BLaER1 (cell line): Measurements from ENCODE around the gene SLC22A12.

Experiments
- H3K27ac ChIP-seq: shearing (Covaris generic); formaldehyde crosslinking; 2 replicates; pipeline ENCODE4 v1.8.1; 2022
- H3K27me3 ChIP-seq: shearing (Covaris generic); formaldehyde crosslinking; 2 replicates; pipeline ENCODE4 v1.8.1; 2022
- H3K36me3 ChIP-seq: shearing (Covaris generic); formaldehyde crosslinking; 2 replicates; pipeline ENCODE4 v1.8.1; 2022
- H3K4me1 ChIP-seq: shearing (Covaris generic); formaldehyde crosslinking; 2 replicates; pipeline ENCODE4 v1.8.1; 2022
- H3K4me2 ChIP-seq: shearing (Covaris generic); formaldehyde crosslinking; 2 replicates; pipeline ENCODE4 v1.8.1; 2022
- H3K4me3 ChIP-seq: shearing (Covaris generic); formaldehyde crosslinking; 2 replicates; pipeline ENCODE4 v1.8.1; 2022
- H3K9ac ChIP-seq: shearing (Covaris generic); formaldehyde crosslinking; 2 replicates; pipeline ENCODE4 v1.8.1; 2022
- H3K9me3 ChIP-seq: shearing (Covaris generic); formaldehyde crosslinking; 2 replicates; pipeline ENCODE4 v1.8.1; 2022
- H4K20me1 ChIP-seq: shearing (Covaris generic); formaldehyde crosslinking; 2 replicates; pipeline ENCODE4 v1.8.1; 2022
- Cebpa-rat ChIP-seq: shearing (Covaris generic); IDR thresholded peaks from 2 replicates; pipeline ENCODE4 v1.8.1; 2022

The SLC22A12 gene

DNA sequence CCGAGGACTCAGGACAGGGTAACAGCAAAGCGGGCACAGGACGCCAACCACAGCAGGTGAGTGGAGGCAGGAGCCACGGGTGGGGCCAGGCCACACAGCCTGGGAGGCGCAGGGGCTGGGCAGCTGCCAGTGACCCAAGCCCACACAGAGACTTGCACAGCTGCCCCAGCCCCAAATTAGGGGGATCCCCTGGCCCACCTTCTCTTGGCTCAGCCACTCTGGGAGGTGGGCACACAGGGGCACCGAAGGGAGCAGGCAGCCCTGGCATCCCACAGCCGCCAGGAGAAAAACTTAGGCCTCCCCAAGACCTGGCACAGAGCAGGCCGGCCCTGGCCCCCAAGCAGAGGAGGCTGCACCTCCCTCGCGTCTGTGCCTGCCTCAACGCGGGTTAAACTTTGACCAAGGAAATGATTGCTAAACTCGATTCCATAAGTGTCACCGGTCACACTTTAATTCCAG, at the start of gene SLC22A12:
Gene SLC22A12, plus strand, starts transcription at position 458 of the 459 bp plus-strand sequence. CDS start 337 bp downstream, outside the sequence.
- H3K4me3 ChIP-seq, result no peak within 1 kb of the TSS
- no peak for TF ChIP-seq Cebpa-rat
- H3K27me3 ChIP-seq, result no peaks in the 10 kb centered on the region
- no peak within 1 kb of the TSS for H3K4me2 ChIP-seq
- H3K9me3 ChIP-seq, result peaks cover 33% of the 10 kb centered on the region
- no peaks in the 10 kb centered on the region for H3K36me3 ChIP-seq
- H4K20me1 ChIP-seq, result no peaks in the 10 kb centered on the region
- no peak within 1 kb of the TSS for H3K9ac ChIP-seq
- peaks cover 5% of the 10 kb centered on the region; the same call in 1 of the 2 replicates for H3K4me1 ChIP-seq
- no peak within 1 kb of the TSS for H3K27ac ChIP-seq

DNA sequence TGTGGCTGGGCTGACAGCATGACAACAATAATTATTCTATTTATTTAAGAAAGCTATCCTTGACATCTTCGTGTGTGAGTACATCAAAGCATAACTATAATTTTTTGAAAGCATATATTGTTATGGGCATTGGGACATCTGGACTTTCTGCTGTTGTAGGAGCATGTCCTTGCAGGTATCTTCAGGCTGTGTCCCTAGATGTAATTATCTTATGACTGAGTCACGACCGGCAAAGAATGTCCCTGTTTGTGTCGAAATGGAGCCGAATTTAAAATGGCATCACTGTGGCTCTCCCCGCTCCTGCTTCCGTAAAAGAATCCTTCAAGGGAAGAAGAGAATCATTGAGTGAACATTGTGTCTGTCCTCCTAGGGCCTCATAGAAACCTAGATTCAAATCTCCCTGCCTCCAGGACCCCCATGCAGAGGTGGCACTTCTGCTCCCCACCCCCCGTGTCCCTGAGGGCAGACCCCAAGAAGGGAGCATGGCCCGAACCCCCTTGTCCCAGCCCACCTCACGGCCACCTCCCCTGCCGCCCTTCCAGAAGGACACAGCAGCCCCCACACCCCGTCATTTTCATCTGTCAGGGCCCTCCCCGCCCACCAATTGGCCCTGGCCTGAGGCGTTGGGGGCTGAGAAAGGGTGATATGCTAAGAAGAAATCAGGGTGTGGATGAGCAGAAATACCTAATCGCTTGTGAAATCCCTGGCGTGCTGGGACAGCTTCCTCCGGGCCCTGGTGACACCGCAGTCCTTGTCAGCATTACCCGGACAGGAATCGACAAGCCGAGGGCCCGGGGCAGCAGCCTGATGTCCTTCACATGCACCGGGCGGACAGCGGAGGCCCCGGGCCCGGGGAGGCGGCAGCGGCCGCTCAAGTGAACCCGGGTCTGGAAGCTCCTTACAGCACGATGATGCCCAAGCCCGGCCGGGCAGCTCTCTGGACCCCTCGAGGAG, 48.6 kb upstream of the SLC22A12 start:
- H4K20me1 ChIP-seq, result no peaks in the 10 kb centered on the region
- H3K27ac ChIP-seq, result no peak overlapping the region
- TF ChIP-seq Cebpa-rat, result no peak
- H3K4me2 ChIP-seq, result no peak overlapping the region
- peaks cover 10% of the 10 kb centered on the region; the same call in 1 of the 2 replicates for H3K9me3 ChIP-seq
- no peaks in the 10 kb centered on the region for H3K36me3 ChIP-seq
- H3K4me3 ChIP-seq, result no peak overlapping the region
- no peaks in the 10 kb centered on the region for H3K27me3 ChIP-seq
- no peak overlapping the region for H3K9ac ChIP-seq
- H3K4me1 ChIP-seq, result peaks cover 70% of the 10 kb centered on the region

DNA sequence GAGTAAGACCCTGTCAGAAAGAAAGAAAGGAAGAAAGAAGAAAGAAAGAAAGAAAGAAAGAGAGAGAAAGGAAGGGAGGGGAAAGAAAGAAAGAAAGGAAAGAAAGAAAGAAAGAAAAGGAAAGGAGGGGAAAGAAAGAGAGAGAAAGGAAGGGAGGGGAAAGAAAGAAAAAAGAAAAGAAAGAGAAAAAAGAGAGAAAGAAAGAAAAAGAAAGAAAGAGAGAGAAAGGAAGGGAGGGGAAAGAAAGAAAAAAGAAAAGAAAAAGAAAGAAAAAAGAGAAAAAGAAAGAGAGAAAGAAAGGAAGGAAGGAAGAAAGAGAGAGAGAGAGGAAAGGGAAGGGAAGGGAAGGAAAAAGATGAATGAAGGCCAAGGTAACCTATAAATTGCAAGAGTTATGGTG, 47.2 kb upstream of the SLC22A12 start:
- peaks cover 68% of the 10 kb centered on the region for H3K4me1 ChIP-seq
- H3K4me3 ChIP-seq, result no peak overlapping the region
- TF ChIP-seq Cebpa-rat, result no peak
- H3K4me2 ChIP-seq, result no peak overlapping the region
- H3K27me3 ChIP-seq, result no peaks in the 10 kb centered on the region
- no peak overlapping the region for H3K27ac ChIP-seq
- no peaks in the 10 kb centered on the region for H4K20me1 ChIP-seq
- no peak overlapping the region for H3K9ac ChIP-seq
- no peaks in the 10 kb centered on the region for H3K36me3 ChIP-seq
- peaks cover 10% of the 10 kb centered on the region; the same call in 1 of the 2 replicates for H3K9me3 ChIP-seq

DNA sequence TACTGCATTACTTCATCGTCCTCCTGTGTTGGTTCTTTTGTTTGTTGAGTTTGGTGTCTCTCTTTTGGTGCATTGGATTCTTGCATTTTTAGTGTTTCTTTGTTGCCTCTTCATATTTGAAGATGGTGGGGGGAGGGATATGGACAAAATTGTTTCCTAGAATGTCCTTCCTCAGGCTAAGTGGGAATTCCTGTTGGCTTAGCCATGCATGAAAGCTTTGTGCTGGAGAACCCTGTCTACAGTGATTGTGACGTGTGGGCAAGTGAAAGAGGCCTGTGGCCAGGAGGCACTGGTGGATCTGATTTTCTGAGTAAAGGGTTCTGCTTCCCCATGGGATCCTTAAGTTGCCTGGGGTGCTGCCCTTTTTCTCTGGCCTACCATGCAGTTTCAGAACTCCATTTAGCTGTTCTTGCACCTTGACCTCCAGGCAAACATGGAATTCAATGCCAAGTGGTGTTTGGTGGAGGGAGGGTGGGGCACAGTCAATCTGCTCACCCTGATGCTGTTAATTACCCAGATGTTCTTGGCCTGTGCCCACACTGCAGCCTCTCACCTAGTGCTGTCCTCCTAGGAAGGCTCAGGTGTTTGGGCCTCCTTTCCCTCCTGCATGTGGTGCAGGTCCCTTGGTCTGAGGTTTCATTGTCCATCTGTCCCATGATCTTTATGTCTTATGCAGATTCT, 46.3 kb upstream of the SLC22A12 start:
- Histone ChIP-seq H3K4me1 (peaks cover 68% of the 10 kb centered on the region), H3K4me3 (no peak overlapping the region), H3K27me3 (no peaks in the 10 kb centered on the region), H3K9ac (no peak overlapping the region), H3K4me2 (no peak overlapping the region), H3K9me3 (peaks cover 10% of the 10 kb centered on the region; the same call in 1 of the 2 replicates), H3K27ac (no peak overlapping the region), H3K36me3 (no peaks in the 10 kb centered on the region), H4K20me1 (no peaks in the 10 kb centered on the region)
- no peak for TF ChIP-seq Cebpa-rat

DNA sequence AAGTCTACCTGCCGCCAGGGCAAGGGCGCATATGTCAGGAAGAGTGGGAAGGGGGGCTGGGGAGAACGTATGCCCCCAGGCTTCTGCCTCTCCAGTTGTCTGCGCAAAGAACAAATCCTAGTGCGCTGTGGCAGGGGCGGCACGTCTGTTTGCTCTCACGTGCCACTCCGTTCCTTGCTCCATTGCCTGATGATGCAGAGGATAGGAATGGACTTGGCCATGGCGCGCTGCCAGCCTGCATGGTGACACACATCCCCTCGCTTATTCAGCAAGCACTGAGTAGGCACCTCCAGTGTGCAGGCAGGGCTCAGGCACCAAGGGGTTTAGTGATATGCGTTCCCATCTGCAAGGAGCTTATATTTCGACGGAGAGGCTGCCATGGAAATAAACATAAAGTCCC, 45.4 kb upstream of the SLC22A12 start:
- Histone ChIP-seq H3K27ac (no peak overlapping the region), H3K9ac (no peak overlapping the region), H4K20me1 (no peaks in the 10 kb centered on the region)

DNA sequence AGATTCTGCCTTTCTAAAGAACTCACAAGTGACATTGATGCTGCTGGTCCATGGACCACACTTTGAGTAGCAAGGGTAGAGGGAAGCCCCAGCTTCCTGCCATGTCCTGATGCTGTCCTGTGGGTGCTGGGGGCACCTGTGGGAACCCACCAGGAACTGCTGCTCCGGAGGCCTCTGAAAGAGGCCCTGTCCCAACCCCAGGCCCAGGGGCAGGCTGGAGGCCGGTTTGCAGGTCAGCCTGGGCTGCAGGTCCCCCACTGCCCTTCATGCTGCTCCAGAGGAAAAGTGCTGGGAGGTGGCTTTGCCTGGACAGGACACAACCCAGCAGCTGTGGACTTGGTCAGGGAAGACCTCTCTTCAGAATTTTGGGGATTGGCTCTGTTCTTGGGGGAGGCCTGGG, 44.8 kb upstream of the SLC22A12 start:
- H3K4me3 ChIP-seq, result no peak overlapping the region
- H3K4me2 ChIP-seq, result peak overlapping the region; percentile 41
- no peaks in the 10 kb centered on the region for H3K36me3 ChIP-seq
- no peaks in the 10 kb centered on the region for H3K27me3 ChIP-seq
- H4K20me1 ChIP-seq, result no peaks in the 10 kb centered on the region
- peaks cover 10% of the 10 kb centered on the region; the same call in 1 of the 2 replicates for H3K9me3 ChIP-seq
- no peak overlapping the region for H3K27ac ChIP-seq
- no peak for TF ChIP-seq Cebpa-rat
- H3K4me1 ChIP-seq, result peaks cover 68% of the 10 kb centered on the region
- H3K9ac ChIP-seq, result no peak overlapping the region

More for the DNA sequence above, 45.4 kb upstream of the SLC22A12 start:
- Histone ChIP-seq H3K9me3 (peaks cover 10% of the 10 kb centered on the region; the same call in 1 of the 2 replicates), H3K4me1 (peaks cover 68% of the 10 kb centered on the region), H3K36me3 (no peaks in the 10 kb centered on the region), H3K4me2 (no peak overlapping the region), H3K27me3 (no peaks in the 10 kb centered on the region), H3K4me3 (no peak overlapping the region)
- no peak for TF ChIP-seq Cebpa-rat

DNA sequence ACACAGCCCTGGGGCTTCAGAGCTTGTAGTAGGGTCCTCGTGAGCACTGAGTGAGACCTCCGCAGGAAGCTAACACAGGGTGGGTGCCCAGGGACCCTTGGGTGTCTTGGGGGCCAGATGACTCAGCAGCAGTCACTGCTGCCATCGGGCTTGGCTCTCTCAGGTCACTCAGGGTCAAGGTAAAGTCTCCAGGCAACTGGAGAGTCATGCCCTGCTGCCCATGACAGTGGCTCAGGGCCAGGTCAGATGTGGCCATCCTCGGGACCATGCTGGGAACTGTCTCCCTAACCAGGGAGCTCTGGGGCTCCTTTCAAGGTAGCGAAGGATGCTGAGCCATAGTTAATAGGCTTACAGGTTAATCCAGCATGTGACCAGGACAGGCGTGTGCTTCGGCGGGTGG, 44.4 kb upstream of the SLC22A12 start:
- no peak overlapping the region for H3K27ac ChIP-seq
- H3K9ac ChIP-seq, result no peak overlapping the region
- H3K9me3 ChIP-seq, result peaks cover 10% of the 10 kb centered on the region; the same call in 1 of the 2 replicates
- no peaks in the 10 kb centered on the region for H3K36me3 ChIP-seq
- no peaks in the 10 kb centered on the region for H4K20me1 ChIP-seq
- peak overlapping the region; percentile 41 for H3K4me2 ChIP-seq
- no peak for TF ChIP-seq Cebpa-rat
- H3K4me3 ChIP-seq, result no peak overlapping the region
- no peaks in the 10 kb centered on the region for H3K27me3 ChIP-seq
- H3K4me1 ChIP-seq, result peaks cover 68% of the 10 kb centered on the region

DNA sequence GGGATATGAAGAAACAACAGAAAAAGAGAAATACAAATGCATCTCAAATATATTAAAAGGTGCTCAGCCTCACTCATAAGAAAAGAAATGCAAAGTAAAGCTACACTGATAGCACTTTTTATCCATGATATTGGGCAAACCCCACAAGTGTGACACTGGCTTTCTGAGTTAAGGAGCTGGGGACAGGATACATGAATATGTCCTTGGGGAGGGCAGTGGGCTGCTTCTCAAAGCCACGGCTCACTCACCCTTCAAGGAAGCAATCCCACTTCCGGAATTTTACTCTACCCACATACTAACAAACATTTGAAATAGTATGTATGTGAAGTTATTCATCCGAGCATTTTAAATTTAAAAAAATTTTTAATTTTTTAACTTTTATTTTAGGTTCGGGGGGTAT, 41.1 kb upstream of the SLC22A12 start:
- H4K20me1 ChIP-seq, result no peaks in the 10 kb centered on the region
- no peaks in the 10 kb centered on the region for H3K27me3 ChIP-seq
- no peak for TF ChIP-seq Cebpa-rat
- peak overlapping the region; percentile 73 for H3K4me2 ChIP-seq
- no peak overlapping the region for H3K27ac ChIP-seq
- H3K9ac ChIP-seq, result no peak overlapping the region
- no peaks in the 10 kb centered on the region for H3K9me3 ChIP-seq
- H3K4me3 ChIP-seq, result no peak overlapping the region; the same call in 1 of the 2 replicates
- H3K4me1 ChIP-seq, result peaks cover 73% of the 10 kb centered on the region
- H3K36me3 ChIP-seq, result no peaks in the 10 kb centered on the region

DNA sequence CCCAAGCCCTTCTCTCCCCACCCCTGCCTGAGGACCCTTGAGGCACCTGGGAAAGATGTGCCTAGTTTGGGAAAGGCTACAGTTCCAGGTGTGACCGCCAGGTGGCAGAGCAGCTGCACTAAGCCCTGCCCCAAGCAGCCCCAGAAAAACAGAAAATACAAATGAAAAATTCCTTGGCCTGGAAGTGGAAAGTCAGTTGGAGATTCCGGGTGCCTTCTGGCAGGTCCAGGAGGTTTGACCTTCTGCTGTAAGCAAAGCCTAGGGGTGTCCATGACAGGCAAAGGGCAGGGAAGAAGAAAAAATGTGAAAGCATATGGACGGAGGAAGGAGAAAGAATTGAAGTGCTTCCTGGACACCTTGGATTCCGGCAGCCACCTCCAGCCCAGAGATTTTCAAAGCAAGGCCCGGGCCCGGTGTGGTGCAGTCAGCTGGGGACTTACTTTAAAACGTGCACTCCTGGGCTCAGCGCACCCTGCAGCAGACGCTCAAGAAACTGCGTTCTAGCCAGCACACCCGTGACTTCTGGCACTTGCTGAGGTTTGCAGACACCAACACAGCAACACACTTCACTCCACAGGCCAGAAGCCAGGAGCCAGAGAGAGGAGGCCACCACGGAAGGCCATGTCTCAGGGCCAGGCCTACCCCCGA, 37.3 kb upstream of the SLC22A12 start:
- peak overlapping the region; percentile 75 for H3K9ac ChIP-seq
- H3K27ac ChIP-seq, result peak overlapping the region; percentile 92

More for the DNA sequence above, 37.3 kb upstream of the SLC22A12 start:
- no peak for TF ChIP-seq Cebpa-rat
- Histone ChIP-seq H3K4me3 (0 out of 2 replicates have a peak overlapping the region, but pooled peaks have one; percentile 41), H3K4me2 (peak overlapping the region; percentile 92), H3K27me3 (no peaks in the 10 kb centered on the region), H4K20me1 (no peaks in the 10 kb centered on the region), H3K9me3 (no peaks in the 10 kb centered on the region), H3K36me3 (no peaks in the 10 kb centered on the region), H3K4me1 (peaks cover 83% of the 10 kb centered on the region)
